ENCODE results near the gene OSBPL9.

DNA sequence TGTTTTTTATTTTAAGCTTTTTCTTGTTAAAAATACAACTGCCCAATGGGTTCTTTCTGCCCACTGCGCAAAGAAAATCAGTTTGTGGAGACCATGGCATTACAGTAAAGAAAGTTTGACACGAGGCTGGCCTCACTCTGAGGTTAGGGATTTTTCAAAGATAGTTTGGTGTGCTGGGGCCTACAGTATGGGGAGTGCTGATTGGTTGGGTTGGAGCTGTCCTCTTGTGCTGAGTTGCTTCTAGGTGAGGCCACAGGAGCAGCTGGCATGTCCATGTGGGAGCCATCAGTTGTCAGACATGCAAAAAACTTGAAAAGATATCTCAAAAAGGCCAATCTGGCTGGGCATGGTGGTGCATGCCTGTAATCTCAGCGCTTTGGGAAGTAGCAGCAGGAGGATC is 14.0 kb downstream of the OSBPL9 start:
- TF ChIP-seq, protein P1, sequence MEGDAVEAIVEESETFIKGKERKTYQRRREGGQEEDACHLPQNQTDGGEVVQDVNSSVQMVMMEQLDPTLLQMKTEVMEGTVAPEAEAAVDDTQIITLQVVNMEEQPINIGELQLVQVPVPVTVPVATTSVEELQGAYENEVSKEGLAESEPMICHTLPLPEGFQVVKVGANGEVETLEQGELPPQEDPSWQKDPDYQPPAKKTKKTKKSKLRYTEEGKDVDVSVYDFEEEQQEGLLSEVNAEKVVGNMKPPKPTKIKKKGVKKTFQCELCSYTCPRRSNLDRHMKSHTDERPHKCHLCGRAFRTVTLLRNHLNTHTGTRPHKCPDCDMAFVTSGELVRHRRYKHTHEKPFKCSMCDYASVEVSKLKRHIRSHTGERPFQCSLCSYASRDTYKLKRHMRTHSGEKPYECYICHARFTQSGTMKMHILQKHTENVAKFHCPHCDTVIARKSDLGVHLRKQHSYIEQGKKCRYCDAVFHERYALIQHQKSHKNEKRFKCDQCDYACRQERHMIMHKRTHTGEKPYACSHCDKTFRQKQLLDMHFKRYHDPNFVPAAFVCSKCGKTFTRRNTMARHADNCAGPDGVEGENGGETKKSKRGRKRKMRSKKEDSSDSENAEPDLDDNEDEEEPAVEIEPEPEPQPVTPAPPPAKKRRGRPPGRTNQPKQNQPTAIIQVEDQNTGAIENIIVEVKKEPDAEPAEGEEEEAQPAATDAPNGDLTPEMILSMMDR (IDR thresholded peaks at IDR 0.05 in 4 of 5, conservative IDR thresholded peaks at IDR 0.05 in 1 of 5) = no peak
- TF ChIP-seq POLR2A (IDR thresholded peaks at IDR 0.05) = no peak
